Liver (tissue), 3 donors: ENCODE results near the gene RASAL2.

Experiments
- EGR1 ChIP-seq, 2 donors: IDR thresholded peaks; 2 replicates each; pipeline ENCODE4 v1.6.1; 2016 to 2018; ENCODE audit warnings: antibody characterized with exemption in 2 of 2, low read depth in 2 of 2
- FOXA1 ChIP-seq: IDR thresholded peaks from 2 replicates; pipeline ENCODE4 v1.6.1; 2016; ENCODE audit warnings: antibody characterized with exemption
- REST ChIP-seq: IDR thresholded peaks from 2 replicates; pipeline ENCODE4 v1.6.1; 2016; ENCODE audit warnings: antibody characterized with exemption, mild to moderate bottlenecking
- YY1 ChIP-seq: IDR thresholded peaks from 2 replicates; pipeline ENCODE4 v1.6.1; 2016; ENCODE audit warnings: antibody characterized with exemption, mild to moderate bottlenecking
- TF ChIP-seq, protein P1 (sequence below): fragments of 150-350 bp; IDR thresholded peaks from 2 replicates; pipeline ENCODE4 v1.5.1; 2017; ENCODE audit warnings: improper control_type of control experiment, low read depth, low read length; ENCODE audit not compliant: missing input control
- TF ChIP-seq, protein P2 (sequence below): IDR thresholded peaks from 2 replicates; pipeline ENCODE4 v1.6.1; 2016; ENCODE audit warnings: antibody characterized with exemption
- donor health status: healthy.
- donor health status: healthy.

GRCh38 chr1:178393370-178393769 lies 299.5 kb downstream of the RASAL2 start:
- TF ChIP-seq, protein P1, sequence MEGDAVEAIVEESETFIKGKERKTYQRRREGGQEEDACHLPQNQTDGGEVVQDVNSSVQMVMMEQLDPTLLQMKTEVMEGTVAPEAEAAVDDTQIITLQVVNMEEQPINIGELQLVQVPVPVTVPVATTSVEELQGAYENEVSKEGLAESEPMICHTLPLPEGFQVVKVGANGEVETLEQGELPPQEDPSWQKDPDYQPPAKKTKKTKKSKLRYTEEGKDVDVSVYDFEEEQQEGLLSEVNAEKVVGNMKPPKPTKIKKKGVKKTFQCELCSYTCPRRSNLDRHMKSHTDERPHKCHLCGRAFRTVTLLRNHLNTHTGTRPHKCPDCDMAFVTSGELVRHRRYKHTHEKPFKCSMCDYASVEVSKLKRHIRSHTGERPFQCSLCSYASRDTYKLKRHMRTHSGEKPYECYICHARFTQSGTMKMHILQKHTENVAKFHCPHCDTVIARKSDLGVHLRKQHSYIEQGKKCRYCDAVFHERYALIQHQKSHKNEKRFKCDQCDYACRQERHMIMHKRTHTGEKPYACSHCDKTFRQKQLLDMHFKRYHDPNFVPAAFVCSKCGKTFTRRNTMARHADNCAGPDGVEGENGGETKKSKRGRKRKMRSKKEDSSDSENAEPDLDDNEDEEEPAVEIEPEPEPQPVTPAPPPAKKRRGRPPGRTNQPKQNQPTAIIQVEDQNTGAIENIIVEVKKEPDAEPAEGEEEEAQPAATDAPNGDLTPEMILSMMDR = no peak
- TF ChIP-seq, protein P2, sequence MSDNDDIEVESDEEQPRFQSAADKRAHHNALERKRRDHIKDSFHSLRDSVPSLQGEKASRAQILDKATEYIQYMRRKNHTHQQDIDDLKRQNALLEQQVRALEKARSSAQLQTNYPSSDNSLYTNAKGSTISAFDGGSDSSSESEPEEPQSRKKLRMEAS = no peak
- TF ChIP-seq REST (no peak), FOXA1 (no peak), EGR1 (IDR thresholded peaks at IDR 0.05; ENCODE audit: low read depth in 2 of 2) (no peak), YY1 (no peak)
